Hepatocyte (in vitro differentiated cells): ENCODE data around the gene GIPC3.

Experiments used
- EZH2 ChIP-seq: fragments of 200-600 bp; sonication (generic); IDR thresholded peaks from 2 replicates; pipeline ENCODE4 v1.6.1; 2016; ENCODE audit warnings: antibody characterized with exemption, mild to moderate bottlenecking, borderline replicate concordance
- TF ChIP-seq, protein P1 (sequence below): fragments of 200-600 bp; sonication (generic); IDR thresholded peaks from 2 replicates; pipeline ENCODE4 v1.5.1; 2016; ENCODE audit warnings: antibody characterized with exemption, mild to moderate bottlenecking; ENCODE audit not compliant: poor library complexity

DNA sequence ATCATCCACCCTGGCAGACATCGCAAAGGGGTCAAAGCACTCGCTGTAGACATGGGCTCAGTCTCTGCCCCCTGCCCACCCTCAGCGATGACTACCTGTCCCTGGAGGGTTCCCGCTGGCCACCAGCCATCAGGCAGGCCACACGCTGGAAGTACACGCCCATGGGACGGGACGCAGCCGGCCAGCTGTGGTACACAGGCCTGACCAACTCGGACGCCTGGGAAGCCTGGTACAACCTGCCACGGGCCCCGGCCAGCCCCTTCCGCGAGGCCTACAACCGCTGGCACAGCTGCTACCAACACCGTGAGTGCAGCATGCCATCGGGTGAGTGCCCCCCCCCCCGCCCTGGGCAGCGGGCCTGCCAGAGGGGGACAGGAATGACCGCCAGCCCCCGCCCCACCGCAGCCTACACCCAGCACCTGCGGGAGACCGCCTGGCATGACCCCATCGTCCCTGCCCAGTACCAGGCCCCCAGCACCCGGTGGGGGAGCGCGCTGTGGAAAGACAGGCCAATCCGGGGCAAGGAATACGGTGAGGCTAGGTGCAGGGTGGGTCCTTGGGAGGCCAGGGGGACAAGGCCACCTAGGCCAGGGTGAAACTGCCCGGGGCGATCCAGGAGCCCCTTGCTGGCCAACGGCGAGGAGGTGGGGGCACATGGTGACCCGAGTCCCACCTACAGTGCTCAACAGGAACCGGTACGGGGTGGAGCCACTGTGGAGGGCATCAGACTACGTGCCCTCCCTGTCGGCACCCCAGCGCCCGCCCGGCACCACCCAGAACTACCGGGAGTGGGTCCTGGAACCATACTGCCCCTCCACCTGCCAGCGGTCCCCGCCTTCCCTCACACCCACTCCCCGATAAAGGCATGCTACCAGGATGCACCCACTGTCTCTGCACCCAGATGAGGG, 41.9 kb upstream of the GIPC3 start:
- TF ChIP-seq, protein P1, sequence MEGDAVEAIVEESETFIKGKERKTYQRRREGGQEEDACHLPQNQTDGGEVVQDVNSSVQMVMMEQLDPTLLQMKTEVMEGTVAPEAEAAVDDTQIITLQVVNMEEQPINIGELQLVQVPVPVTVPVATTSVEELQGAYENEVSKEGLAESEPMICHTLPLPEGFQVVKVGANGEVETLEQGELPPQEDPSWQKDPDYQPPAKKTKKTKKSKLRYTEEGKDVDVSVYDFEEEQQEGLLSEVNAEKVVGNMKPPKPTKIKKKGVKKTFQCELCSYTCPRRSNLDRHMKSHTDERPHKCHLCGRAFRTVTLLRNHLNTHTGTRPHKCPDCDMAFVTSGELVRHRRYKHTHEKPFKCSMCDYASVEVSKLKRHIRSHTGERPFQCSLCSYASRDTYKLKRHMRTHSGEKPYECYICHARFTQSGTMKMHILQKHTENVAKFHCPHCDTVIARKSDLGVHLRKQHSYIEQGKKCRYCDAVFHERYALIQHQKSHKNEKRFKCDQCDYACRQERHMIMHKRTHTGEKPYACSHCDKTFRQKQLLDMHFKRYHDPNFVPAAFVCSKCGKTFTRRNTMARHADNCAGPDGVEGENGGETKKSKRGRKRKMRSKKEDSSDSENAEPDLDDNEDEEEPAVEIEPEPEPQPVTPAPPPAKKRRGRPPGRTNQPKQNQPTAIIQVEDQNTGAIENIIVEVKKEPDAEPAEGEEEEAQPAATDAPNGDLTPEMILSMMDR = no peak
- TF ChIP-seq EZH2 = no peak
